OCI-M2 (cell line): Measurements from ENCODE around the gene PLOD2.

Experiments
- DNase-seq: peaks from one replicate; lab custom pipeline; 2025; ENCODE audit not compliant: unreplicated experiment; lab: John Stamatoyannopoulos, UW

PLOD2 gene

GRCh38 chr3:146101538-146101937 is 59.4 kb downstream of the PLOD2 start:
- DNase-seq = no peak

GRCh38 chr3:146100825-146101444 is 60.0 kb downstream of the PLOD2 start:
- DNase-seq = no peak

GRCh38 chr3:146100180-146100579 is 60.8 kb downstream of the PLOD2 start:
- no peak for DNase-seq

GRCh38 chr3:146099316-146099715 is 61.7 kb downstream of the PLOD2 start:
- no peak for DNase-seq

- no peak for DNase-seq
Observed at GRCh38 chr3:146093896-146094295, 67.1 kb downstream of the PLOD2 start.

- DNase-seq = no peak
Observed at GRCh38 chr3:146092230-146092629, 68.8 kb downstream of the PLOD2 start.

GRCh38 chr3:146091397-146091796 is 69.6 kb downstream of the PLOD2 start:
- DNase-seq = no peak

GRCh38 chr3:146090521-146090920 is 70.5 kb downstream of the PLOD2 start:
- DNase-seq = no peak

- no peak for DNase-seq
Observed at GRCh38 chr3:146088840-146089239, 72.1 kb downstream of the PLOD2 start.

GRCh38 chr3:146087116-146087515 is 73.9 kb downstream of the PLOD2 start:
- DNase-seq = no peak

- no peak for DNase-seq
Observed at GRCh38 chr3:146086211-146086610, 74.8 kb downstream of the PLOD2 start.

- DNase-seq = no peak
Observed at GRCh38 chr3:146085678-146086077, 75.3 kb downstream of the PLOD2 start.

GRCh38 chr3:146080578-146080977 is 80.4 kb downstream of the PLOD2 start:
- no peak for DNase-seq

GRCh38 chr3:146078031-146078430 is 83.0 kb downstream of the PLOD2 start:
- no peak for DNase-seq

- DNase-seq = no peak
Observed at GRCh38 chr3:146077181-146077580, 83.8 kb downstream of the PLOD2 start.

- no peak for DNase-seq
Observed at GRCh38 chr3:146072824-146073223, 88.2 kb downstream of the PLOD2 start.

GRCh38 chr3:146072061-146072460 is 88.9 kb downstream of the PLOD2 start:
- no peak for DNase-seq

GRCh38 chr3:146071632-146072031 is 89.4 kb downstream of the PLOD2 start:
- DNase-seq = no peak

GRCh38 chr3:146067048-146067447 is 93.9 kb downstream of the PLOD2 start:
- DNase-seq = no peak

- peak; percentile 10 for DNase-seq
Observed at GRCh38 chr3:146065573-146066006, 95.4 kb downstream of the PLOD2 start.

- DNase-seq = no peak
Observed at GRCh38 chr3:146058241-146058640, 102.7 kb downstream of the PLOD2 start.

GRCh38 chr3:146052791-146053310 is 108.1 kb downstream of the PLOD2 start:
- no peak for DNase-seq
